ENCODE measurements around the gene ADAM33. TPM values are rescaled to one million over a fixed set of nuclear protein-coding genes. Genes with fewer than 3 reads are reported as not detected.

Gene ADAM33
- total RNA-seq, 1 experiment from 2014 or later = 0.23 TPM

- H3K36me3 ChIP-seq (ENCODE audit: control insufficient read depth, insufficient read depth, low read length) = no peaks in the 10 kb centered on the region; the same call in 1 of the 2 replicates
- H3K27me3 Mint-ChIP-seq (ENCODE audit: insufficient read depth, unreplicated experiment) = no peaks in the 10 kb centered on the region
- intact Hi-C loops (cut with micrococcal nuclease; ENCODE audit: unreplicated experiment) = no loop called here
- H3K4me3 Mint-ChIP-seq (ENCODE audit: unreplicated experiment) = no peak overlapping the region
- peaks cover 6% of the 10 kb centered on the region for H3K36me3 Mint-ChIP-seq (ENCODE audit: insufficient read depth, unreplicated experiment)
- no peaks in the 10 kb centered on the region for H3K9me3 Mint-ChIP-seq (ENCODE audit: unreplicated experiment)
- no peaks in the 10 kb centered on the region for H3K27me3 ChIP-seq (replicated peaks; ENCODE audit: control insufficient read depth, insufficient read depth, low read length)
- H3K4me1 ChIP-seq = no peaks in the 10 kb centered on the region
- ChIA-PET CTCF (no interaction called here), POLR2A (no interaction called here)
- H3K4me1 Mint-ChIP-seq (ENCODE audit: low read depth, unreplicated experiment) = no peaks in the 10 kb centered on the region
- H3K4me3 ChIP-seq (ENCODE audit: low read depth, low read length) = no peak overlapping the region
- H3K27ac Mint-ChIP-seq (ENCODE audit: unreplicated experiment) = no peak overlapping the region
- TF ChIP-seq, protein P1, sequence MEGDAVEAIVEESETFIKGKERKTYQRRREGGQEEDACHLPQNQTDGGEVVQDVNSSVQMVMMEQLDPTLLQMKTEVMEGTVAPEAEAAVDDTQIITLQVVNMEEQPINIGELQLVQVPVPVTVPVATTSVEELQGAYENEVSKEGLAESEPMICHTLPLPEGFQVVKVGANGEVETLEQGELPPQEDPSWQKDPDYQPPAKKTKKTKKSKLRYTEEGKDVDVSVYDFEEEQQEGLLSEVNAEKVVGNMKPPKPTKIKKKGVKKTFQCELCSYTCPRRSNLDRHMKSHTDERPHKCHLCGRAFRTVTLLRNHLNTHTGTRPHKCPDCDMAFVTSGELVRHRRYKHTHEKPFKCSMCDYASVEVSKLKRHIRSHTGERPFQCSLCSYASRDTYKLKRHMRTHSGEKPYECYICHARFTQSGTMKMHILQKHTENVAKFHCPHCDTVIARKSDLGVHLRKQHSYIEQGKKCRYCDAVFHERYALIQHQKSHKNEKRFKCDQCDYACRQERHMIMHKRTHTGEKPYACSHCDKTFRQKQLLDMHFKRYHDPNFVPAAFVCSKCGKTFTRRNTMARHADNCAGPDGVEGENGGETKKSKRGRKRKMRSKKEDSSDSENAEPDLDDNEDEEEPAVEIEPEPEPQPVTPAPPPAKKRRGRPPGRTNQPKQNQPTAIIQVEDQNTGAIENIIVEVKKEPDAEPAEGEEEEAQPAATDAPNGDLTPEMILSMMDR (IDR thresholded peaks at IDR 0.05; ENCODE audit: insufficient read depth in 1 of 2, low read depth in 1 of 2, low read length in 1 of 2, severe bottlenecking in 1 of 2, unreplicated experiment in 1 of 2) = no peak
- no peaks in the 10 kb centered on the region for H3K9me3 ChIP-seq
- no TSS peak for BruUV-seq (replicated peaks)
- no peak for DNase-seq
Measured at GRCh38 chr20:3648951-3649350, 32.9 kb downstream of the ADAM33 start.

GRCh38 chr20:3647473-3647872, 34.3 kb downstream of the ADAM33 start:
- Mint-ChIP-seq H3K27ac (ENCODE audit: unreplicated experiment) (no peak overlapping the region), H3K4me3 (ENCODE audit: unreplicated experiment) (no peak overlapping the region), H3K4me1 (ENCODE audit: low read depth, unreplicated experiment) (no peaks in the 10 kb centered on the region), H3K9me3 (ENCODE audit: unreplicated experiment) (no peaks in the 10 kb centered on the region), H3K27me3 (ENCODE audit: insufficient read depth, unreplicated experiment) (no peaks in the 10 kb centered on the region), H3K36me3 (ENCODE audit: insufficient read depth, unreplicated experiment) (peaks cover 8% of the 10 kb centered on the region)
- intact Hi-C loops (cut with micrococcal nuclease; ENCODE audit: unreplicated experiment) = no loop called here
- BruUV-seq (replicated peaks) = TSS peak; percentile 19
- DNase-seq = no peak
- H3K4me3 ChIP-seq (ENCODE audit: low read depth, low read length) = no peak overlapping the region
- H3K4me1 ChIP-seq = no peaks in the 10 kb centered on the region
- H3K27me3 ChIP-seq (replicated peaks; ENCODE audit: control insufficient read depth, insufficient read depth, low read length) = no peaks in the 10 kb centered on the region
- H3K9me3 ChIP-seq = no peaks in the 10 kb centered on the region
- TF ChIP-seq, protein P1 (IDR thresholded peaks at IDR 0.05; ENCODE audit: insufficient read depth in 1 of 2, low read depth in 1 of 2, low read length in 1 of 2, severe bottlenecking in 1 of 2, unreplicated experiment in 1 of 2) = no peak
- no peaks in the 10 kb centered on the region; the same call in 1 of the 2 replicates for H3K36me3 ChIP-seq (ENCODE audit: control insufficient read depth, insufficient read depth, low read length)
- CTCF ChIA-PET = no interaction called here
- POLR2A ChIA-PET = no interaction called here

DNA sequence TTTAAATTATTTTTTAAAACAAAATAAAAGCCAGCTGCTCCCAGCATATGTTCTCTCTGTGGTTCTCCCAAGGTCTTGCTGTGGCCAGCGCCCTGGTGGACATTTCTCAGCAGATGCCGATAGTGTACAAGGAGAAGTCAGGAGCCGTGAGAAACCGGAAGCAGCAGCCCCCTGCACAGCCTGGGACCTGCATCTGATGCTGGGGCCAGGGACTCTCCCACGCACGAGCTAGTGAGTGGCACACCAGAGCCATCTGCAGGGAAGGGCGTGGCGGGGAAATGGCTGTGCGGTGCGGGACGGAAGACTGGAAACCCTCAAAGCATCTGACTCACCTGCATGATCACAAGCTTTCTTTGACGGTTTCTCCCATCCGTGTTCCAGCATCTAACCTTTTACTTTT, 35.2 kb downstream of the ADAM33 start:
- Mint-ChIP-seq H3K9me3 (ENCODE audit: unreplicated experiment) (no peaks in the 10 kb centered on the region), H3K4me1 (ENCODE audit: low read depth, unreplicated experiment) (no peaks in the 10 kb centered on the region), H3K27ac (ENCODE audit: unreplicated experiment) (no peak overlapping the region), H3K27me3 (ENCODE audit: insufficient read depth, unreplicated experiment) (no peaks in the 10 kb centered on the region), H3K4me3 (ENCODE audit: unreplicated experiment) (no peak overlapping the region), H3K36me3 (ENCODE audit: insufficient read depth, unreplicated experiment) (peaks cover 12% of the 10 kb centered on the region)
- TF ChIP-seq, protein P1 (IDR thresholded peaks at IDR 0.05; ENCODE audit: insufficient read depth in 1 of 2, low read depth in 1 of 2, low read length in 1 of 2, severe bottlenecking in 1 of 2, unreplicated experiment in 1 of 2) = no peak
- BruUV-seq (replicated peaks) = no TSS peak
- POLR2A ChIA-PET = no interaction called here
- Histone ChIP-seq H3K9me3 (no peaks in the 10 kb centered on the region), H3K27me3 (replicated peaks; ENCODE audit: control insufficient read depth, insufficient read depth, low read length) (no peaks in the 10 kb centered on the region), H3K36me3 (ENCODE audit: control insufficient read depth, insufficient read depth, low read length) (no peaks in the 10 kb centered on the region; the same call in 1 of the 2 replicates), H3K4me3 (ENCODE audit: low read depth, low read length) (no peak overlapping the region), H3K4me1 (no peaks in the 10 kb centered on the region)
- CTCF ChIA-PET = no interaction called here
- DNase-seq = no peak
- intact Hi-C loops (cut with micrococcal nuclease; ENCODE audit: unreplicated experiment) = no loop called here
